HUES6 (cell line): Measurements from ENCODE around the gene PITPNC1.
A peak's percentile ranks its signal among the peaks of the same experiment; 100 is the strongest.

Experiments
- H3K27ac ChIP-seq: 2 replicates; pipeline ENCODE4 v1.7.0; 2013; ENCODE audit warnings: low read depth, mild to moderate bottlenecking, low read length, inconsistent platforms
- H3K27me3 ChIP-seq: 2 replicates; pipeline ENCODE4 v1.6.1; 2013; ENCODE audit warnings: low read length; ENCODE audit not compliant: control insufficient read depth, insufficient read depth
- H3K36me3 ChIP-seq: 2 replicates; pipeline ENCODE4 v1.6.1; 2013; ENCODE audit warnings: low read length; ENCODE audit not compliant: control insufficient read depth, insufficient read depth
- H3K4me1 ChIP-seq: 2 replicates; pipeline ENCODE4 v1.6.1; 2013; ENCODE audit warnings: low read length; ENCODE audit not compliant: control insufficient read depth, insufficient read depth
- H3K4me3 ChIP-seq: 2 replicates; pipeline ENCODE4 v1.5.1; 2013; ENCODE audit warnings: low read depth, low read length
- H3K9ac ChIP-seq: one replicate; pipeline ENCODE4 v1.6.1; 2013; ENCODE audit warnings: mild to moderate bottlenecking, low read length
- H3K9me3 ChIP-seq: 2 replicates; pipeline ENCODE4 v1.6.1; 2013; ENCODE audit warnings: low read depth, low read length; ENCODE audit not compliant: control insufficient read depth, insufficient read depth

Gene PITPNC1

GRCh38 chr17:67519801-67520251, 142.7 kb downstream of the PITPNC1 start:
- H3K36me3 ChIP-seq: no peaks in the 10 kb centered on the region
- peak overlapping the region; percentile 18 for H3K9ac ChIP-seq
- H3K27me3 ChIP-seq: no peaks in the 10 kb centered on the region
- H3K4me3 ChIP-seq: no peak overlapping the region
- H3K4me1 ChIP-seq: peaks cover 55% of the 10 kb centered on the region
- peak overlapping the region; percentile 66; the same call in 1 of the 2 replicates for H3K27ac ChIP-seq
- peaks cover 8% of the 10 kb centered on the region for H3K9me3 ChIP-seq

GRCh38 chr17:67520252-67520906, 143.3 kb downstream of the PITPNC1 start:
- Histone ChIP-seq H3K4me1 (peaks cover 50% of the 10 kb centered on the region), H3K27me3 (no peaks in the 10 kb centered on the region), H3K36me3 (no peaks in the 10 kb centered on the region), H3K4me3 (no peak overlapping the region), H3K9ac (peak overlapping the region; percentile 18), H3K9me3 (peaks cover 8% of the 10 kb centered on the region), H3K27ac (peak overlapping the region; percentile 66; the same call in 1 of the 2 replicates)

GRCh38 chr17:67520916-67521774, 144.1 kb downstream of the PITPNC1 start:
- Histone ChIP-seq H3K4me3 (no peak overlapping the region), H3K27me3 (no peaks in the 10 kb centered on the region), H3K9me3 (peaks cover 8% of the 10 kb centered on the region), H3K9ac (no peak overlapping the region), H3K27ac (peak overlapping the region; percentile 66; the same call in 1 of the 2 replicates), H3K4me1 (peaks cover 47% of the 10 kb centered on the region), H3K36me3 (no peaks in the 10 kb centered on the region)

- Histone ChIP-seq H3K4me1 (peaks cover 46% of the 10 kb centered on the region), H3K27me3 (no peaks in the 10 kb centered on the region), H3K9me3 (peaks cover 8% of the 10 kb centered on the region), H3K27ac (no peak overlapping the region), H3K9ac (no peak overlapping the region), H3K4me3 (no peak overlapping the region), H3K36me3 (no peaks in the 10 kb centered on the region)
These were observed 144.6 kb downstream of the PITPNC1 start for GRCh38 chr17:67521775-67522069.

GRCh38 chr17:67523101-67523500, 146.0 kb downstream of the PITPNC1 start:
- H3K9me3 ChIP-seq: no peaks in the 10 kb centered on the region
- no peak overlapping the region for H3K9ac ChIP-seq
- H3K27ac ChIP-seq: no peak overlapping the region
- no peaks in the 10 kb centered on the region for H3K36me3 ChIP-seq
- H3K27me3 ChIP-seq: no peaks in the 10 kb centered on the region
- H3K4me1 ChIP-seq: peaks cover 46% of the 10 kb centered on the region
- H3K4me3 ChIP-seq: no peak overlapping the region

GRCh38 chr17:67525239-67526135, 148.4 kb downstream of the PITPNC1 start:
- H3K9ac ChIP-seq: no peak overlapping the region
- H3K27ac ChIP-seq: no peak overlapping the region
- H3K27me3 ChIP-seq: no peaks in the 10 kb centered on the region
- H3K9me3 ChIP-seq: no peaks in the 10 kb centered on the region
- peaks cover 56% of the 10 kb centered on the region for H3K4me1 ChIP-seq
- no peaks in the 10 kb centered on the region for H3K36me3 ChIP-seq
- no peak overlapping the region for H3K4me3 ChIP-seq

GRCh38 chr17:67526700-67527099, 149.6 kb downstream of the PITPNC1 start:
- H3K4me3 ChIP-seq: no peak overlapping the region
- H3K27me3 ChIP-seq: no peaks in the 10 kb centered on the region
- H3K36me3 ChIP-seq: no peaks in the 10 kb centered on the region
- H3K9ac ChIP-seq: no peak overlapping the region
- H3K4me1 ChIP-seq: peaks cover 55% of the 10 kb centered on the region
- H3K27ac ChIP-seq: no peak overlapping the region
- H3K9me3 ChIP-seq: no peaks in the 10 kb centered on the region

GRCh38 chr17:67528751-67529436, 151.8 kb downstream of the PITPNC1 start:
- Histone ChIP-seq H3K4me3 (peak overlapping the region; percentile 17; the same call in 1 of the 2 replicates), H3K27me3 (no peaks in the 10 kb centered on the region), H3K27ac (peak overlapping the region; percentile 32; the same call in 1 of the 2 replicates), H3K4me1 (peaks cover 41% of the 10 kb centered on the region), H3K36me3 (no peaks in the 10 kb centered on the region; the same call in 1 of the 2 replicates), H3K9me3 (no peaks in the 10 kb centered on the region), H3K9ac (peak overlapping the region; percentile 67)

- Histone ChIP-seq H3K36me3 (peaks cover 3% of the 10 kb centered on the region; the same call in 1 of the 2 replicates), H3K9ac (no peak overlapping the region), H3K27me3 (no peaks in the 10 kb centered on the region), H3K4me3 (peak overlapping the region; percentile 3; the same call in 1 of the 2 replicates), H3K4me1 (peaks cover 36% of the 10 kb centered on the region), H3K27ac (no peak overlapping the region), H3K9me3 (no peaks in the 10 kb centered on the region)
These were observed 154.2 kb downstream of the PITPNC1 start for GRCh38 chr17:67531291-67531690.

GRCh38 chr17:67532326-67532871, 155.3 kb downstream of the PITPNC1 start:
- H3K27me3 ChIP-seq: no peaks in the 10 kb centered on the region
- H3K4me1 ChIP-seq: peaks cover 36% of the 10 kb centered on the region
- H3K27ac ChIP-seq: no peak overlapping the region
- H3K9me3 ChIP-seq: no peaks in the 10 kb centered on the region
- H3K4me3 ChIP-seq: no peak overlapping the region
- no peak overlapping the region for H3K9ac ChIP-seq
- peaks cover 5% of the 10 kb centered on the region; the same call in 1 of the 2 replicates for H3K36me3 ChIP-seq
